Posterior cingulate gyrus (tissue), 11 donors: ENCODE measurements around the gene CHST6.
A peak's percentile ranks its signal among the peaks of the same experiment; 100 is the strongest.
"Not testable (repeated sequence)": the region's sequence is repeated elsewhere in the genome, so short reads cannot be mapped to it uniquely, and the experiment has no call there.

Experiments
- DNase-seq, 10 donors: peaks; one replicate each; pipeline versions ENCODE4 v3.0.0 to v3.0.0-alpha.2; 2020 to 2021; ENCODE audit warnings: mixed read lengths in 3 of 10
- intact Hi-C: fragments of 100-400 bp; cut with DNase I; formaldehyde crosslinking; loops from one replicate; pipeline ENCODE4 v1.15.1; 2023

Gene CHST6

GRCh38 chr16:75506107-75506506 lies 10.9 kb upstream of the CHST6 start:
- no peak for DNase-seq
- intact Hi-C loops: no loop called here

- DNase-seq: no peak
- intact Hi-C loops: no loop called here
Observed at GRCh38 chr16:75503801-75504200, 8.6 kb upstream of the CHST6 start.

GRCh38 chr16:75502916-75503605 lies 7.8 kb upstream of the CHST6 start:
- DNase-seq: no peak

GRCh38 chr16:75501820-75502219 lies 6.6 kb upstream of the CHST6 start:
- DNase-seq: peak in 1 of 10 donors; percentile 18
- intact Hi-C loops: not testable (repeated sequence)

More at GRCh38 chr16:75502916-75503605, 7.8 kb upstream of the CHST6 start:
- intact Hi-C loops: no loop called here

DNA sequence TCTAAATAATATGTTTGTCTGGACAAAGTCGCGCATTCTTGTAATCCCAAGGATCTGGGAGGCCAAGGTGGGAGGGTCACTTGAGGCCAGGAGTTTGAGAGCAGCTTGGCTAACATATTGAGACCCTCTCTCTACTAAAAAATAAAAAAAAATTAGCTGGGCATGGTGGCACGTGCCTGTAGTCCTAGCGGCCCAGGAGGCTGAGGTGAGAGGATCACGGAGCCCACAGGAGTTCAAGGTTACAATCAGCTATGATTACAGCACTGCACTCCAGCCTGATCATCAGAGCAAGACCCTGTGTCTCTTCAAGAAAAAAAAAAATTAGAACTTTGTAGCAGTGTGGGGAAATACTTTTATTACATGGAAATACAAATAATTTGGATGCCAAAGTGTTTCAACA lies 6.1 kb upstream of the CHST6 start:
- intact Hi-C loops: no loop called here
- DNase-seq: no peak

DNA sequence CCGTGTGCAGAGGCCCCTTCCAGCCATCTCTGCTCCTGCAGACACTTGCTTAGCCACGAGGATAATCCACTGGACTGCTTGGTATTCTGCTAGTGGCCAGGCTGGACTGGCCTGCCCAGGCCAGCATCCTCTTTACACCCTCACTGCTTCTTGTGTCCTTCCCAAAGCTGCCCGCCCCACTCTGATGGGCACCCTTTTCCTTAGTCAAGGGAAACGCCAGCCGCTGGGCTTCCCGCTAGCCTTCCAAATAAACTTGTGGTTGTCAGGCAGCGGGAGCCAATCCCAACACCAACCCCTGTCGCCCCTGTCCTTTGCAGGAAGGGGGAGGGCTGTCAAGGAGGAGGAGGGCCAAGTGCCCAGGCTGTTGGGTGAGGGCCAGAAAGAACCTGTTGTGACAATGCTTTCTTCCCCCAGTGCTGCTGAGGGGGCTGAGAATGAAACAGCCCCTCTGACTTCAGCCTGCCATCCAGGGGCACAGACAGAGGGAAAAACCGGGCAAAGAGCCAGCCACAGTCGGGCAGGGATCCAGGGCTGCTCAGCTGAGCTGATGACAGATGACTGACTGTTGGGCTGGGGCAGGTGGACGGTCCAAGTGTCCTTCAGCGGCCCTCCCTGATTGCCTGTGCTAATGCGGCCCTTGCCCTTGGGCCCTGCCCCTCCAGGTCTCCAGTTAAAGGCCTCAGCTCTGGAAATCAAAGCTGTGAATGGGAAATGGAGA lies 3.5 kb upstream of the CHST6 start:
- peak; percentile 59 to 96 (median 84) for DNase-seq
- intact Hi-C loops: not testable (repeated sequence)

- intact Hi-C loops: no loop called here
Observed at GRCh38 chr16:75497558-75497957, 2.3 kb upstream of the CHST6 start.

DNA sequence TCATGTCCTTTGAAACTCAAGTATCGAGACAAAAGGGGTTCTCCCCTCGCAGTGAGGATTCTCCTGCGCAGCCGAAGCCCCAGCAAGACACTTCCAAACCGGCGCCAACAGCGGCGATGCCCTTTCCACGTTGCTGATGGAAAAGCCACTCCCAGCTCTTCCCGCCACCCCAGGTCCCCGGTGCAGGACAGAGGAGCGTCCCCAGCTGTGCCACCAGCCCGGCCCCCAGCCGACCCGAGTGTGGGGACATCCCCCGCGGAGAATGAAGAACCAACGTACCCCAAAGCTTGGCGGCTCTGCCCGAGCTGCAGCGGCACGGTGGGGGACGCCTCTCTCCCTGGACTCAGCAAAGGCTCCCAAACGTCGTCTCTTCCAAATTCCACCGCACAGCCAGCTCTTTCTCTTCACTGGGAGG lies 573 bp downstream of the CHST6 start:
- intact Hi-C loops: no loop called here
- peak in 4 of 10 donors; percentile 15 to 82 (median 58) for DNase-seq

More at GRCh38 chr16:75497558-75497957, 2.3 kb upstream of the CHST6 start:
- DNase-seq: peak in 1 of 10 donors; percentile 23

DNA sequence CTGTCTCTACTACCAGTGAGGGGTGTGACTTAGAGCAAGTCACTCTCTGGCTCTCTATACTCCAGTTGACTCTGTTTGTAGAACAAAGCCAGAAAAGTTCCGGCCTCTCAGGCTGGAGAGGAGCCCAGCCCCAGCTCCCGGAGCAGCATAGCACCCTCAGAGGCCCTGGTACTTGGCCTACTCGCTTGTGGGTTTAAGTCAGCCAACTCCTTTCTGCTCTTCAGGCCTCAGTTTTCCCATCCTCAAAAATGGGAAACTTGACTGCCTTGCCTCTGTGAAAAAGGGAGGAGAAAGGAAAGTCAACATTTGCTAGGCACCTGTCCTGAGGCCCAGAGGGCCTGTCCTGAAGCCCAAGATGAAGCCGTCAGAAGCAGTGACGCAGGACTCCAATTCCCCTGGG lies 1.1 kb downstream of the CHST6 start:
- intact Hi-C loops: no loop called here
- peak in 2 of 10 donors; percentile 26 to 48 for DNase-seq

DNA sequence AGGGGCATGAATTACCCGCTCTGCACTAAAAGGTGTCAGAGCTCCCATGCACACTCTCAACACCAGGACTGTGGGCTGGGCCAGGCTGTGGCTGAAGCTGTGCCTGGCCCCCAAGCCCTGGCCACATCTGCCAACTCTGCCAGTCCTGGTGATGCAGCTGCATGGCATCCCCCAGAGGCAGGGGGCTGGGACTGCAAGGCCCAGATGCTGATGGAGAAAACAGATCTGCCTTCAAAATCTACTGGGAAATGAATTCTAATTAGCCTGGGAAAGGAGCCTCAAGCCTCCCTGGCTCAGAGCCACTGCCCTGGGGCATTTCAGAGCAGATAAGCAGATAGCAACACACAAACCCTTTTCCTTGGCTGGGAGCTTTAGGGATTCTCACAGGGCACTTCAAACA lies 3.4 kb downstream of the CHST6 start:
- intact Hi-C loops: no loop called here
- peak; percentile 53 to 97 (median 73) for DNase-seq

DNA sequence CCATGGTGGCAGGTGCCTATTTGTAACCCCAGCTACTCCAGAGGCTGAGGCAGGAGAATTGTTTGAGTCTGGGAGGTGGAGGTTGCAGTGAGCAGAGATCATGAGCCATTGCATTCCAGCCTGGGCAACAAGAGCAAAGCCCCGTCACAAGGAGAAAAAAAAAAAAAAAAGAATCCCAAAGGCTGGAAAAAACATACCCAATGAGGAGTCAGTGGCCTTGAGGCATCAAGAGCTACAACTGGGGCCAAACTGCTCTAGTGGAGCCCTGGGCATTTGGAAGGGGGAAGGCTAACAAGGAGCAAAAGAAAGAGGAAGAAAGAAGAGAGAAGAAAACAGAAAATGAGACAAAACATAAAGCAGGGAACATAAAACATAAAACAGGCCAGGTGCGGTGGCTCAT lies 6.9 kb downstream of the CHST6 start:
- DNase-seq: no peak
- intact Hi-C loops: no loop called here

DNA sequence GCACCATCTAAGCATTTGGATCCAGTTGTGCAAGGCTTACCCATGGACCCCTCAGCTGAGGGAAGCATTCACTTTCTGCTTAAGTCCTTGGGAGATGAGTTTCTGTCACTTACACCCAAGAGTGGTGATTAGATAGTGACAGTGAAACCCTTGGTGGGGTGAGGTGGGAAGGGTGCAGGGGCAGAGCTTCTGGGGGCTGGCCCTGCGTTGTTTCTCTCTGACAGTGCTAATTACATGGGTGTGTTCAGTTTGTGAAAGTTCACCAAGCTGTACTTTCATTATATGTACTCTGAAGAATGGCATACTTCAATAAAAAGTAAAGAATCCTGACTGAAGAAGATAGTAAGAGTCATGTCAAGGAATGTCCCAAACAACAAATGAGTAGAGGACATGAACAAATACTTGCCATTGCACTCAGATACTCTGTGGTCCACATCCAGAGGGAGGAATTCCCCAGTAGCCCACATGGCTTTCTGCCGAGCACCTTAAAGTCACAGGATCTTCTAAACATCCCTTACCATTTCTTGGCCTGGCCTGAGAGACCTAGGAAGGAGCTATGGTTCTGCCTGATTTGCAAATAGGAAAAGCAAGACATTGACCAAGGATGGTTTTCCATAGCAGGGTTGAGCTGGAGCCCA lies 8.4 kb downstream of the CHST6 start:
- intact Hi-C loops: no loop called here
- no peak for DNase-seq

DNA sequence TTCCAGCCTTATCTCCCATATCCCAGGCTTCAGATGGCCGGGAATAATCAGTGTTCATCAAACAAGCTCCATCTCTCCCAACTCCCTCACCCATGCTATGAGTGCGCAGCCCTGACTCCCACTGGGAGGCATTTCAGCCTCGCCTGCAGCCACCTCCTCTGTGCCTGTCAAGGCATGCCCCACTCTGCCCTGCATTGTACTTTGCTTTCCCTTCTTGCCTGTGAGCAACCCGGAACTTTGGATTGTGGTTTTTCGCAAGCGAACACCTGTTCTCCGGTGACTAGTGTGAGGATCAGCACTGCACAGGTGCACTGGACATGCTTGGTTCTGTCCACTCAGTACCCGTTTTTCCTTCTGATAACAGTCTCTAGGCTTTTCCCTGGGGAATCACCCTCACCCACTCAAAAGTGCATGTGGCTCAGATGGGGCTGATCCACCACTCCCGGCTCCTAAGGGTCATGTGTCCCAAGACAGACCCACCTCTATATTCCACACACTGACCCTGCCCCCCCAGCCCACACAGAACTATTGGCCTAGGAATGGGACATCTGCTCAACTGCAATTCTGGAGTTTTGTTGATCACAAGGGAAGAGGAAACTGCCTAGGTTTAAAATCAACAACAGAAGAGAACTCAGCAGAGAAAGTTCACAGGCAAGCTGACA lies 9.1 kb downstream of the CHST6 start:
- DNase-seq: peak in 1 of 10 donors; percentile 25
- intact Hi-C loops: no loop called here

GRCh38 chr16:75485230-75486013 lies 9.8 kb downstream of the CHST6 start:
- DNase-seq: no peak
- intact Hi-C loops: no loop called here

- DNase-seq: no peak
- intact Hi-C loops: no loop called here
Observed at GRCh38 chr16:75483222-75483621, 12.0 kb downstream of the CHST6 start.

- DNase-seq: peak in 1 of 10 donors; percentile 39
- intact Hi-C loops: no loop called here
Observed at GRCh38 chr16:75482434-75483205, 12.6 kb downstream of the CHST6 start.

DNA sequence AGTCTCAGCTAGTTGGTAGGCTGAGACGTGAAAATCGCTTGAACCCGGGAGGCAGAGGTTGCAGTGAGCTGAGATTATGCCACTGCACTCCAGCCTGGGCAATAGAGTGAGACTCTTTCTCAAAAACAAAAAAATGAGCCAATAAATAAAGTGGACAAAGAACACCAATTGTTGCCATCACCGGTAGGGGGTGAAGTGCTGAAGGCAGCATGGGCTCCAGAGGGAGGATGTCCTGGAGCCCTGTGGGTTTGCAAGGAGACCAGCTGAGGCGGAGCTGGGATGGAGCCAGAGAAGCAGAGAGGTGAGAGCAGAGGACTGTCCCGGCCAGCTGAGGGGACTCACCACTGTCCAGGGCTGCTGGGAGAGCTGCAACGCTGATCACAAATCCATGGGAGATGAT lies 13.8 kb downstream of the CHST6 start:
- peak in 1 of 10 donors; percentile 29 for DNase-seq
- intact Hi-C loops: no loop called here

DNA sequence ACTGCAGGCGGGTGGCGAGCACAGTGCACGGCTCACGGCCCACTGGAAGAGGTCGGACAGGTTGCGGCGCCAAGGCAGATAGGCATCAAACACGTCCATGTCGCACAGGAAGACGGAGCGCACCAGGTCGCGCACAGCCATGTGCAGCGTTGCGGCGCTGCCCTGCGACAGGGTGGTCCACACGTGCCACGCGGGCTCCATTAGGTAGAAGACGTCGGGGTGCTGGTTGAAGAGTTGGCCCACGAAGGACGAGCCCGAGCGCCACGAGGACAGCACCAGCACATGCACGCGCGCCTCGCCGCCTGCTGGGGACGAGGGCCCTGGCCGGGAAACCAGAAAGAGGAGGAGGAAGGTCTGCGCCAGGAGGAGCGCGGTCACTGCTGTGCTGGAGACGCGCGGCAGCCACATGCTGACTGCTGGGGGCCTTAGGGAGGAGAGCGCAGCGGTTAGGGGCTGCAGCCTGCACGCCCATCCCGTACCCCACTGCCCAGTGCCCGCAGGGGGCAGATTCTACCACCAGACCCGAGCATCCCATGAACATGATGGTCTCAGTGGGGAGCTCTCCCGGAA lies 15.7 kb downstream of the CHST6 start:
- intact Hi-C loops: no loop called here
- DNase-seq: peak in 1 of 10 donors; percentile 64
